Astrocyte of the cerebellum (primary cell): ENCODE data around the gene EGFLAM.
"Not testable (repeated sequence)": the region's sequence is repeated elsewhere in the genome, so short reads cannot be mapped to it uniquely, and the experiment has no call there.

Experiments
- DNase-seq: peaks from one replicate; pipeline ENCODE4 v3.0.0-alpha.2; 2011; ENCODE audit warnings: low read depth
- H3K4me3 ChIP-seq: 2 replicates; pipeline ENCODE4 v1.5.1; 2011; ENCODE audit warnings: mild to moderate bottlenecking, low read depth, low read length, moderate library complexity
- CTCF ChIP-seq: IDR thresholded peaks from 2 replicates; pipeline ENCODE4 v1.5.1; 2012; ENCODE audit warnings: low read length, low read depth, moderate library complexity, mild to moderate bottlenecking; ENCODE audit errors: missing control alignments
- in situ Hi-C: cut with HindIII; loops from 2 replicates; pipeline ENCODE4 v1.10.0; 2017; ENCODE audit warnings: low sequenced_read_pairs

EGFLAM gene

DNA sequence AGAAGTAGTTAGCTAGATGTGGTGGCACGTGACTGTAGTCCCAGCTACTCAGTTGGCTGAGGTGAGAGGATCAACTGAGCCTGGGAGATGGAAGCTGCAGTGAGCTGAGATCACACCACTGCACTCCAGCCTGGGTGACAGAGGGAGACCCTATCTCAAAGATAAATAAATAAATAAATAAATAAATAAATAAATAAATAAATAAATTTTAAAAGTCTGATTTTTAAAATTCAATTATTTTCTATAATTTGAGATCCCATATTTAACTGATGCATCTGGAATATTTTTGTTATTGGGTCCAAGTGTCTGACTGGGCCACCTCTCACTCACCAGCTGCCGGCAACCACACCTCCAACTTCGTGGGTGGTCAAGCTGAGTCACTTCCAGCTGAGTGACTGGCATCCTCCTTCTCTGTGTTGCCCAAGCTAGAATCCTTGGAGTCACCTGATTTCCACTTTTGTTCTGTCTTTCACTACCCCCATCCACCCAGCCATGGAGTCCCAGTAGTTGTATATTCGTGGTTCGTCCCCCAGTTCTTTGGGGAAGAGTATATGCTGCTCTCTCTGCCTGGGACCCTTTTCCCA lies 70.9 kb downstream of the EGFLAM start:
- no peak for DNase-seq
- TF ChIP-seq CTCF = no peak
- in situ Hi-C loops = no loop called here
- no peak overlapping the region for H3K4me3 ChIP-seq

- DNase-seq = no peak
- in situ Hi-C loops = no loop called here
- H3K4me3 ChIP-seq = no peak overlapping the region
- TF ChIP-seq CTCF = no peak
Observed at GRCh38 chr5:38330207-38330606, 71.8 kb downstream of the EGFLAM start.

DNA sequence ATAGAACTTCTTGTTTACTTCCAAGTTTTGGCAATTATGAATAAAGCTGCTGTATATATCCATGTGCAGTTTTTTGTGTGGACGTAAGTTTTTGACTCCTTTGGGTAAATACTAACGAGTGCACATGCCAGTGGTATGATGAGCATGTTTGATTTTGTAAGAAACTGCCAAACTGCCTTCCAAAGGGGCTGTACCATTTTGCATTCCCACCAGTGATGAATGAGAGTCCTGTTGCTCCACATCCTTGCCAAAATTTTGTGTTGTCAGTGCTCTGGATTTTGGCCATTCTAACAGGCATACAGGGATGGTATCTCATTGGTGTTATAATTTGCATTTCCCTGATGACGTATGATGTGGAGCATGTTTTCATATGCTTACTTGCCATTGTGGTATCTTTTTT lies 73.5 kb downstream of the EGFLAM start:
- DNase-seq = no peak
- no peak overlapping the region for H3K4me3 ChIP-seq
- TF ChIP-seq CTCF = no peak
- in situ Hi-C loops = no loop called here

DNA sequence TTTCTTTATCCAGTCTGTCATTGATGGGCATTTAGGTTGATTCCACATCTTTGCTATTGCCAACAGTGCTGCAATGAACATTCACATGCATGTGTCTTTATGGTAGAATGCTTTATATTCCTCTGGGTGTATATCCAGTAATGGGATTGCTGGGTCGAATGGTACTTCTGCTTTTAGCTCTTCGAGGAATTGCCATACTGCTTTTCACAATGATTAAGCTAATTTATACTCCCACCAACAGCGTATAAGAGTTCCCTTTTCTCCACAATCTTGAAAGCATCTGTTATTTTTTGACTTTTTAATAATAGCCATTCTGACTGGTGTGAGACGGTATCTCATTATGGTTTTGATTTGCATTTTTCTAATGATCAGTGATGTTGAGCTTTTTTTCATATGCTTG lies 74.8 kb downstream of the EGFLAM start:
- DNase-seq, H3K4me3 ChIP-seq, in situ Hi-C loops: not testable (repeated sequence)

- in situ Hi-C loops = no loop called here
- no peak for DNase-seq
- no peak for TF ChIP-seq CTCF
- no peak overlapping the region for H3K4me3 ChIP-seq
Observed at GRCh38 chr5:38338455-38338854, 80.1 kb downstream of the EGFLAM start.

DNA sequence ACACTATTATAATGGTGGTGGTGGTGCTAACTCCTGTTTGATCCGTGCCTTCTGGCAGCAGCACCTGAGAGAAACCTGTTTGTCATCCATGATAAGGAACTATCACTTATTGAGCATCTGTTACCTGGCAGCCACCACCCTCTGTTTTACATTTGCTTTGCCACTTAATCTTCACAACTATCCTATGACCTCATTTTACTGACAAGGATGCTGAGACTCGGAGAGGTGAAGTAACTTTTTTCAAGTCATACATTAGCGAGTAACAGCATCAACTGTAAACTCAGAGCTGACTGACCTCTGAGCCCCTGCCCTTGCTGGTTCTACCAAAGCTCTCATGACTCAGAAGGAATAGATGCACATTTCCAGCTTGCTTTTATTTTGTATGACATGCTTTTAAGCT lies 81.1 kb downstream of the EGFLAM start:
- no peak overlapping the region for H3K4me3 ChIP-seq
- no peak for DNase-seq
- in situ Hi-C loops = no loop called here
- TF ChIP-seq CTCF = no peak

- H3K4me3 ChIP-seq = no peak overlapping the region
- no peak for DNase-seq
- no peak for TF ChIP-seq CTCF
- in situ Hi-C loops = no loop called here
Observed at GRCh38 chr5:38341056-38341455, 82.7 kb downstream of the EGFLAM start.
